Left ventricle myocardium inferior (tissue), 1 donor: ENCODE measurements around the gene ZNF316. TPM values are rescaled to one million over a fixed set of nuclear protein-coding genes. Genes with fewer than 3 reads are reported as not detected.

Source experiments
- DNase-seq: peaks from one replicate; pipeline ENCODE4 v3.0.0-alpha.2; 2020
- H3K27ac ChIP-seq: fragments of 200-600 bp; replicated peaks from 2 replicates; pipeline ENCODE4 v1.8.0; 2021
- H3K27me3 ChIP-seq: fragments of 200-600 bp; 2 replicates; pipeline ENCODE4 v1.8.0; 2021; ENCODE audit warnings: low read depth
- H3K36me3 ChIP-seq: fragments of 200-600 bp; 2 replicates; pipeline ENCODE4 v1.8.0; 2021
- H3K4me1 ChIP-seq: fragments of 200-600 bp; 2 replicates; pipeline ENCODE4 v1.8.0; 2021
- H3K4me3 ChIP-seq: fragments of 200-600 bp; 2 replicates; pipeline ENCODE4 v1.8.0; 2021; ENCODE audit warnings: mild to moderate bottlenecking, moderate library complexity
- H3K9me3 ChIP-seq: fragments of 200-600 bp; replicated peaks from 2 replicates; pipeline ENCODE4 v1.8.0; 2021
- CTCF ChIP-seq: fragments of 200-600 bp; IDR thresholded peaks from 2 replicates; pipeline ENCODE4 v1.8.0; 2021; ENCODE audit warnings: antibody characterized with exemption, mild to moderate bottlenecking, borderline replicate concordance
- intact Hi-C: fragments of 100-400 bp; cut with micrococcal nuclease; formaldehyde crosslinking; loops from one replicate; pipeline ENCODE4 v1.11.0; 2022
- total RNA-seq: library from RNA; stranded (reverse); fragmentation: NEBNext Ultra II Directional; extraction: Animal tissue kit (Norgen Biotek cat#: 25700); gene quantifications from one replicate; pipeline ENCODE4 v1.2.1, GENCODE V29; 2021
- donor health status: DM: no; HTN: yes; CAD: no; lungs with severe emphysema.

The ZNF316 gene
- total RNA-seq, 1 donor from 2014 or later = 17.7 TPM

- TF ChIP-seq CTCF = no peak
- peaks cover 42% of the 10 kb centered on the region for H3K36me3 ChIP-seq
Observed at GRCh38 chr7:6608794-6609193, 28.3 kb upstream of the ZNF316 start.

GRCh38 chr7:6612819-6613218 lies 24.3 kb upstream of the ZNF316 start:
- DNase-seq = no peak
- Histone ChIP-seq H3K36me3 (peaks cover 14% of the 10 kb centered on the region), H3K4me1 (peaks cover 14% of the 10 kb centered on the region), H3K4me3 (no peak overlapping the region), H3K9me3 (no peaks in the 10 kb centered on the region), H3K27me3 (no peaks in the 10 kb centered on the region), H3K27ac (no peak overlapping the region)
- intact Hi-C loops = no loop called here
- no peak for TF ChIP-seq CTCF

More at GRCh38 chr7:6608794-6609193, 28.3 kb upstream of the ZNF316 start:
- Histone ChIP-seq H3K4me3 (no peak overlapping the region), H3K27ac (no peak overlapping the region), H3K9me3 (no peaks in the 10 kb centered on the region), H3K27me3 (no peaks in the 10 kb centered on the region), H3K4me1 (no peaks in the 10 kb centered on the region)
- intact Hi-C loops = no loop called here
- DNase-seq = no peak

GRCh38 chr7:6613706-6614105 lies 23.4 kb upstream of the ZNF316 start:
- Histone ChIP-seq H3K4me3 (no peak overlapping the region), H3K27ac (no peak overlapping the region), H3K36me3 (peaks cover 5% of the 10 kb centered on the region), H3K27me3 (no peaks in the 10 kb centered on the region), H3K4me1 (peaks cover 14% of the 10 kb centered on the region), H3K9me3 (no peaks in the 10 kb centered on the region)
- intact Hi-C loops = no loop called here
- no peak for DNase-seq
- TF ChIP-seq CTCF = no peak

- no peaks in the 10 kb centered on the region for H3K36me3 ChIP-seq
- H3K27me3 ChIP-seq = no peaks in the 10 kb centered on the region
- no peak within 1 kb of the TSS for H3K27ac ChIP-seq
- peak within 1 kb of the TSS; percentile 79 for H3K4me3 ChIP-seq
- no peak for TF ChIP-seq CTCF
- peaks cover 14% of the 10 kb centered on the region for H3K4me1 ChIP-seq
- no peak for DNase-seq
- H3K9me3 ChIP-seq = no peaks in the 10 kb centered on the region
- intact Hi-C loops = no loop called here
Observed at GRCh38 chr7:6614953-6615722, 22.0 kb upstream of the ZNF316 start, which contains the start of gene ZNF853. TSS of gene ZNF853 (plus strand) at chr7:6615610. CDS start at chr7:6616175, 565 bp downstream.

- no peak for DNase-seq
- H3K4me1 ChIP-seq = peaks cover 14% of the 10 kb centered on the region
- peak overlapping the region; percentile 79 for H3K4me3 ChIP-seq
- H3K27me3 ChIP-seq = no peaks in the 10 kb centered on the region
- H3K9me3 ChIP-seq = no peaks in the 10 kb centered on the region
- no peak overlapping the region for H3K27ac ChIP-seq
- intact Hi-C loops = no loop called here
- peaks cover 2% of the 10 kb centered on the region for H3K36me3 ChIP-seq
- TF ChIP-seq CTCF = no peak
Observed at GRCh38 chr7:6615723-6616555, 21.2 kb upstream of the ZNF316 start.
